ENCODE data around the gene EPHA8.

Gene EPHA8

DNA sequence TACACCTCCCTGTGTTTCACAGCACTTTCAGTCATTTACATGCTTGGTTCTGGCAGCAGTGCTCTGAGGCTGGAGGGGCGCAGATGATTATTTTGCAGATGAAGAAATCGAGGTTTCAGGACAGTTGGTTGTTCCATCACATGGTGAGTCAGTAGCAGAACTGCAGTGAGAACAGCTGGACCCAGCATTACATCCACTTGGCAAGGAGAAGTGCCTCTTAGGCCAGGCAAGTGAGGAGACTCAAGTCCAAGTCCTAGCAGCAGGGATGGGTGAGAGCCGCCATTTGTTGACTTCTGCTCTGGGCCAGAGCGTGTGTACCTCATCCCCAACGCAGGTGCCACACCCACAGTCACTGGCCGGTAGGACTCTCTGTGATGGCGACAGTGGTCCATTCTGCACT lies 26.8 kb upstream of the EPHA8 start:
- DNase-seq (ENCODE audit: low read depth), result no peak

DNA sequence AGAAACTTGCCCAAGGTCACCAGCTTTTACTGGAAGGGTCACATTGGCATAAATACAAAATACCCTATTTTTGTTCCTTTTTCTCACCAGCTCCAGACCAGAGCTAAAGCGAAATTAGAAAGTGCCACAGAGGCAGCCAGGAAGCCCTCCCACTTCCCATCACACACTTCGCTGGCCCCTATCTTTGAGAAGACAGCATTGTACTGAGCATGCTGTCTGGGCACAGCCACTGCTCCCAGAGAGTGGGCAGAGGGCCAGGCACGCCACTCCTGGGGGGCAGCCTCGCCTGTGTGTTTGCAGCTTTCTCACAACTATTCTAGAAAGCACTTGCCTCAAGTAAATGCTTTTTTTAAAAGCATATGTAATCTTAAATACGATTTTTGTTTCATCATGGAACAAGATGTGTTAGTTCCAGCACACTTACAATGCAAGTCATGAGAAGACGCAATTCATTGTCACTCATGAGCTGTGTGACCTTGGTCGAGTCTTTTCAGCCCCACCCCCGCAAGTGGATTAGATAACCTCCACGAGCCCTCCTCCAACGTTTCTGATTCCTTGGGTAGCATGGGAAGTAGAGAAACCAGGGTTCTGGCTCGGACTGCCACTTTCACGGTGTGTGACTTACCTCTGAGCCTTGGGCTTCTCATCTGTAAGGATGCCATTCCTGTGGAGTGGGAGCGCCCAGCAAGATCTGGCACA lies 25.7 kb upstream of the EPHA8 start:
- DNase-seq (ENCODE audit: low read depth), result no peak

DNA sequence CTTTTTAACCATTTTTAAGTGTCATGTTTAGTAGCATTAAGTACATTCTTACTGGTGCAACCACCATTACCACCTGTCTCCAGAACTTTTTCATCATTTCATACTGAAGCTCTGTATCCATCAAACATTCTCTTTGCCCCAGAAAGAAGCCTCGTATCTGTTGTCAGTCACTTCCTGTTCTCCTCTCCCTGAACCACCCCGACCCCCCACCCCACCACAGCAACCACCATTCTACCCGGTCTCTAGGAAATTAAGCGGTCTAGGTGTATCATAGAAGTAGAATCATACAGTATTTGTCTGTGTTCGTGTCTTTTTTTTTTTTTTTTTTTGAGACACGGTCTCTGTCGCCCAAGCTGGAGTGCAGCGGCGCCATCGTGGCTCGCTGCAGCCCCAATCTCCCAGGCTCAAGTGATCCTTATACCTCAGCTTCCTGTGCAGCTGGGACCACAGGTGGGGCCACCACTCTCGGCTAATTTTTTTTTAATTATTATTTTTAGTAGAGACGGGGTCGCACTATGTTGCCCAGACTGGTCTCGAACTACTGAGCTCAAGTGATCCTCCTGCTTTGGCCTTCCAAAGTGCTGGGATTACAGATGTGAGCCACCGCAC lies 23.7 kb upstream of the EPHA8 start:
- DNase-seq (ENCODE audit: low read depth), result no peak

DNA sequence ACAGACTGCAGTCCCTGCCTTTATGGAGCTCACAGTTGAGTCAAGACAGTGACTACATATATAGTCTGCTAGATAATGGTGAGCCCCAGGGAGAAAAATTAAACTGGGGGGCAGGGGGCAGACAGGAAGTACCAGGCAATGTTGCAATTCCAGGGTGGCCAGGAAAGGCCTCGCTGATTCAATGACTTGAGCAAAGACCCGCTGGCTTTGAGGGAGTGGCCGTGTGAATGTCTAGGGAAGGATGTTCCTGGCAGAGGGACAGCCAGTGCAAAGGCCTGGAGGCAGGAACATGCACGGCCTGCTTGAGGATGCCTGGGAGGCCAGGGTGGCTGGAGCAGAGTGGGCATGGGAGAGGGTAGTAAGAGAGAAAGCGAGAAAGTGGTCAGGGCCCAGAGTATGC lies 23.0 kb upstream of the EPHA8 start:
- DNase-seq (ENCODE audit: low read depth), result no peak

DNA sequence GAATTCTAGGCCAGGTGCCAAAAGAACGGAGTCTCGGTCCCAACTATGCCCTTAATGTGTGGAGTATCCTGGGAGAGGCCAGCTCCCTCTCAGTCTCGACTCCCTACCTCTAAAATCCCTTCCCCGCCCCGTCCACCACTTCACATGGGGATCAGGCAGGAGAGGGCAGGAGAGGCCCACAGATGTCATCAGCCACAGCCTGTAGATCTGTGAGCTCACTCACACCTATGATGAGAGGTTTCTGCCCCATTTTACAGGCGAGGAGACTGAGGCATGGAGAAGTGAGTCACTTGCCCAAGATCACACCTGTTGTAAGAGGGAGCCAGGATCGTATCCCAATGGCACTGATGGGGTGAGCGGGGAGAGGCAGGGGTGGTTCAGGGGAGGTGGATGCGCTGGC lies 20.4 kb upstream of the EPHA8 start:
- no peak for DNase-seq (ENCODE audit: low read depth)

DNA sequence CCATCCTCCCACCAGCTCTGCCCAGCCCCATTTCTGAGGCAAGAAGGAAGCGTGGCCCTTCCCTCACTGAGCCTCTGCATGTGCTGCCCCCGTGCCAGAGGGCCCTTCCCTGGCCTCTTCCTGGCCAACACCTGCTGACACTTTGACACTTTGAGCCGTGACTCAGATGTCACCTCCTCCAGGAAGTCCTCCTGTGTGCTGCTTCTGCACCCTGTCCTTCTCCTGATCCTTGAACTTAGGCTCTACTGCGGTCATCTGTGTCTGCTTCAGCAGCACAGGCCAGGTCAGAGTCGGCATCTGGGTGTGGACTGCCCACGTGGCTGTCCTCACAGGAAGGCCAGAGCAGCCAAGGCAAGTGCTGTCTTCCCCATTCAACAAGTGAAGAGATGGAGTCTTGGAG lies 19.6 kb upstream of the EPHA8 start:
- DNase-seq (ENCODE audit: low read depth), result no peak

DNA sequence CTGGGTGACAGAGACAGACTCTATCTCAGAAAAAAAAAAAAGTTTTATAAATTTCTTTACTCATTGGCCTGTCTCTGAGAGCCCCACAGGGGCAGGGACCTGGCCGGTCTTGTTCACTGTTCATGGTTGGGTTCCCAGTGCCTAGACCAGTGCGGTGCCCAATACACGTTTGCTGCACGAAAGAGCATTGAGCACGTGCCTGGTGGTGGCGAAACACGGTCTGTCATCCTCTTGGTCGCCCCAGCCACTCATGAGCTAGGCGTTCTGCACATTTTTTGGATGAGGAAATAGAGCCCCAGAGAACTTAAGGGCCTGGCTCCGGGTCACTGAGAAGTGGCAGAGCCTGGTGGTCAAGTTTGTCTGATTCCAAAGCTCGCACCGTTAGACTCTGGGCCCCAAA lies 18.7 kb upstream of the EPHA8 start:
- DNase-seq (ENCODE audit: low read depth), result no peak

DNA sequence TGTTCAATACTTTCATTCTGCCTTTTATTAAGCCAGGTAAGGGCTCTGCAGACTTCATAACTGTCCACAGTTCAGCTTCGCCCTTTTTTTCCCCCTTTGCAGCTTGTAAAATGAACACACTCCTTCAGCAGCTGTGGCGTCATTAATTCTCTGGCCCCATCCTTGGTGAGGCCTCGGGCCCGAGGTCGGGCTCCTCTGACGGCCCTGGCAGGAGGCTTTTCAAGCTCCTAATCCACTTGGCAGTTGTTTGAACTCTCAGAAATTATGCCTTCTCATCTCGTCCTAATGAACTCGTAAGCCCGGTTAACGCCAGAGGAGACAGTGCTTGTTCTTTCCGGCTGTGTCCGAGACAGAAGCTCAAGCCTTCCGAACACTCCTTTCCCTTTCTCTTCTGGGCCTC lies 18.1 kb upstream of the EPHA8 start:
- no peak for DNase-seq (ENCODE audit: low read depth)

DNA sequence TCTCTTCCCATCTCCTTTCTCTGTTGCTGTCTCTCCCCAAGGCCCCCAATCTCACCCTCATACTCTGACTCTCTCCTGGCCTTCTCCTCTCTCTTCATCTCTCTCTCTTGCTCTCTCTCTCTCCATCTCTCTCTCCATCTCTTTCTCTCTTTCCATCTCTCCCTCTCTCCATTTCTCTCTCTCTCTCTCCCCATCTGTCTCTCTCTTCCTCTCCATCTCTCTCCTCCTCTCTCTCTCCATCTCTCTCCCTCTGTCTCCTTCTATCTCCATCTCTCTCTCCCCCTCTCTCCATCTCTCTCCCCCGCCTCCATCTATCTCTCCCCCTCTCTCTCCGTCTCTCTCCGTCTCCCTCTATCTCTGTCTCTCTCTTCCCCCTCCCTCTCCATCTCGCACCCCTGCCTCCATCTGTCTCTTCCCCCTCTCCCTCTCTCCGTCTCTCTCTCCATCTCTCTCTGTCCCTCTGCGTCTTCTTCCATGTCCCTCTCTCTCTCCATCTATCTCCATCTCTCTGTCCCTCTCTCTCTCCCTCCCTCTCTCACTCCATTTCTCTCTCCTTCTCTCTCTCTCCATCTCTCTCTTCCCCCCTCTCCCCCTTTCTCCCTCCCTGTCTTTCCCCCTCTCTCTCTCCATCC lies 16.0 kb upstream of the EPHA8 start:
- DNase-seq (ENCODE audit: low read depth), result no peak

DNA sequence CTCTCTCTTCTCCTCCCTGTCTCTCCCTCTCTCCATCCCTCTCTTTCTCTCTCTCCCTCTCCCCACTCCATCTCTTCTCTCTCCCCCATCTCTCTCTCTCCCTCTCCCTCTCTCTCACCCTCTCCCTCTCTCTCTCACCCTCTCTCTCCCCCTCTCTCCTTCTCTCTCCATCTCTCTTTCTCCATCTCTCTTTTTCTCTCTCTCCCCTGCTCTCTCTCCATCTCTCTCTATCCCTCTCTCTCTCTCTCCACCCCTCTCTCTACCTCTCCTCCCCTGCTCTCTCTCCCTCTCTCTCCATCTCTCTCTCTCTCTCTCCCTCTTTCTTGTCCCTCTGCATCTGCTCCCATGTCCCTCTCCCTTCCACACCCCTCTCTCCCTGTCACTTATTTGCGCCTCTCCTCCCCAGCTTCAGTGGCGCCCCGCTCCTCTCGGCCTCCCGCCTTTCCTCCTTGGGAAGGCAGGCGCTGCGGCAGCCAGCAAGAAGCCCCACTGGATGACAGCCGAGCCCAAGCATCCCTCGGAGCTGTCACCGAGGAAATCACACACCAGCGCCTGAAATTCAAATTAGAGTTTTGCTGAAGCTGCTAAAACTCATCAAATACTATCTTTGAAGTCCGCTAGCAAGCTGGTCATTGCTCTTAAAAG lies 15.3 kb upstream of the EPHA8 start:
- DNase-seq (ENCODE audit: low read depth), result no peak

DNA sequence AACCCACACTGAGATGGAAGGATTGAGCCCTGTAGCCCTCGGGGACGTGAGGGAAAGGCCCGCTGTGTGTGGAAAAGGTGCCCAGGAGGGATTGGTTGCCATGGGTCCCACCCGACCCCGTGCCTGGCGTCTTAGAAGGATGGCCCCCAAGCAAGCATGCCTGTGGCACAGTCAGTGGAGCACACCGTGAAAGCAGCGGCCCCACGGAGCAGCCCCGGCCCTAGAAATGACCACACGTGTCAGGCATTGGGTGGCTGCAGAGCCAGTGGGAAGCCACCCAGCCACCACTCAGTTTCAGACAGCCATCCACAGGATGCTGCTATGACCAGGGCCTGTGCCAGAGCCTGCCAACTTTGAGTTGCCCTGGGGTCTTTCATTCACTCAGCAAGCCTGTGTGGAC lies 13.3 kb upstream of the EPHA8 start:
- DNase-seq (ENCODE audit: low read depth), result no peak

DNA sequence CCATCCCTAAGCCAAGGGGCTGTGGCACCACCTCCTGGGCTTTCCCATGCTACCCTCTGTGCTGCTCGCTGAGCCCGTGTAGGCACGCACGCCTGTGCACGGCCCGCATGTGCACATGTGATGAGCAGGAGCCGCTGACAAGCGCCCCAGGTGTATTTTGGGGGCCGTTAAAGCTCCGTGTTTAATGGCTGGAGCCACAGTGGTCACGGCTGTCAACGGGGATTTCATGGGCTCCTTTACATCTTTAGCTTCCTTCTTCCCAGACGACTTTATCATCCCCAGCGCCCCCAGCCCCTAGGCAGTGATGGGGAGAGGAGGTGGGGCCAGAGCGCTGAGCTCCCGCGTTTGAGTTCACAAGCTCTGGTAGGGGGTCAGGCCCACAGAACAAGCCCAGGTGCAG lies 11.7 kb upstream of the EPHA8 start:
- DNase-seq (ENCODE audit: low read depth), result no peak

DNA sequence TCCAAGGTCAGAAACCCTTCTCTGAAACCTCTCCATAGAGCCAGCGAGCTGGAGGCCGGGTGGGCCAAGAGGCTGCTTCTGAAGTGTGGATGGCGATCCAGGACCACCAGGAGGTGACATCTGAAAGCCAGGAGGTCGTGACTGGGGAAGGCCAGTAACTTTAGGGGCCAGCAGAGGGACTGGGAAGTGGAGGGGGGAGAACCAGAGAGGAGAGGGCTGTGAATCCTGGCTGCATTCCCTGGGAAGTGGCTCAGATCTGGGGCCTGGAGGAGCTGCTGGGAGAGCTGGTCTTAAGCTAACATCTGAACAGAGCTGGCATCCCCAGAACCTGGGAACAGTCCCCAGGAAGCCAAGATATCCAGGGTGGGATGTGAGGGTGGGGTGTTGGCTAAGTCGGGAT lies 11.3 kb upstream of the EPHA8 start:
- no peak for DNase-seq (ENCODE audit: low read depth)

DNA sequence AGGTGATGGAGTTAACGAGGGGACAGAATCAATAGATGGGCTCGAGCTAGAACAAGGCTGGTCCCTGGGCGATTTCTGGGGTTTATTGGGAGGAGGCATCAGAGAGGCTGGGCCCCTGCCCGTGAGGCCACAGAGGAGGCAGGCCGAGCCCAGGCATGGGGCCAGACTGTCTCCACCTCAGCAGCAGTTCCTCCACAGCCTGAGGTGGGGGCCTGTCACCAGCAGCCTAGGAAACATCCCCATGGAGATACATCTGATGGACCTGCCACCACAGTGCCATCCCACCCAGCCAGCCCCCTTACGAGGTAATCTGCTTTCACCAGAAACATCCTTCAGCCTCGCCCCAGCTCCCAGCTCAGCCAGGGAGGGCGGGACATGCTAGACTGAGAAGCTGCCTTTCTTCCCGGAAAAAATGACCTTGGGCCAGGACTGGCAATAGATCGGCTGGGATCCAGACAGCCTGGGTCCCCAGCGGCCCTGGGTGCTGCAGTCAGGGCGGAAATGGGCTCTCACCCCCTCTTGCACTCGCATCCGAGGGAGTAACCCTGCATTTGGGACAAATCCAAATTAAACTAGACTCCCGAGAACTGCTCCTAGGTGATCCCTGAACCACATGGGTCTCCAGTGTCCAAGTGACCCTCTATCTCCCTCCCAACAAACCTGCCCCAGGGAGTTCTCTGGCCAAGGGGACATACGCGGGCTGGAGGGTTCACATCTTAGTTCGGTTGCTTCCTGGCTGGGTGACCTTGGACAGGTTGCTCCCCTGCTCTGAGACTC lies 10.0 kb upstream of the EPHA8 start:
- no peak for DNase-seq (ENCODE audit: low read depth)

DNA sequence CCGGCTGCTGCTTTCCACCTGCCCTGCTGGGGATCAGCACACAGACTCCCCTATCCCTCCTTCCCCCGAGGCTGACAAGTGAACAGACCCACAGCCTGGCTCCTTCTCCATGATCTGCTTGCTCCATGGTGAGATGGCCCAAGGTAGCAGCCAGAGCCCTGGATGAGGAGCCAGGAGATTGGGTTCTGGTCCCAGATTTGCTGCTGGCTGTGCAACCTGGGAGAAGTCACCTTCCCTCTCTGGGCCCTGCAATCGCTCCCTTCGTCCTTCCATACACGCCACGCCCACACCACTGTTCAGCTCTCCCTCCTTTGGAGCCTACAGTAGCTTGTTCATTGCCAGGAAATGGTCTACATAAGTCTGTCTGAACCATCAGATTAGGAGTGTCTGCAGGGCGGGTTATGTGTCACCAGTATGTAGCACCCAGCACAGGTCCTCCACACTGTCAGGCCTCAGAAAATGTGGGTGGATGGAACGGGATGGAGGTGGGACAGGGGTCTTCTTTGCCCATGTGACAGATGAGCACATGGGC lies 9.2 kb upstream of the EPHA8 start:
- DNase-seq (ENCODE audit: low read depth), result no peak

DNA sequence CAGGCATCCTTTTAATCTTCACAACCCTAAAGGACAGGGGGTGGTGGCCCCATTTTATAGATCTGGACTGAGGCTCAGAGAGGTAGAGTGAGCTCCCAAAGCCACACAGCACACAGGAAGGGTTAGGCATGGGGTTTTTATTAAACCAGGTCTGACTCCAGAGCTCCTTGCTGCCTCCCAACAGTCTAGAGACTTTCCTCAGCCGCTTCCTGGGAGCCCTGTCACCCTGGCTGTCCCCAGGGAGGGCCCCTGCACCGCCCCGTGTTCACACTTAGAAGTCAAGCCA lies 8.0 kb upstream of the EPHA8 start:
- DNase-seq (ENCODE audit: low read depth), result no peak

DNA sequence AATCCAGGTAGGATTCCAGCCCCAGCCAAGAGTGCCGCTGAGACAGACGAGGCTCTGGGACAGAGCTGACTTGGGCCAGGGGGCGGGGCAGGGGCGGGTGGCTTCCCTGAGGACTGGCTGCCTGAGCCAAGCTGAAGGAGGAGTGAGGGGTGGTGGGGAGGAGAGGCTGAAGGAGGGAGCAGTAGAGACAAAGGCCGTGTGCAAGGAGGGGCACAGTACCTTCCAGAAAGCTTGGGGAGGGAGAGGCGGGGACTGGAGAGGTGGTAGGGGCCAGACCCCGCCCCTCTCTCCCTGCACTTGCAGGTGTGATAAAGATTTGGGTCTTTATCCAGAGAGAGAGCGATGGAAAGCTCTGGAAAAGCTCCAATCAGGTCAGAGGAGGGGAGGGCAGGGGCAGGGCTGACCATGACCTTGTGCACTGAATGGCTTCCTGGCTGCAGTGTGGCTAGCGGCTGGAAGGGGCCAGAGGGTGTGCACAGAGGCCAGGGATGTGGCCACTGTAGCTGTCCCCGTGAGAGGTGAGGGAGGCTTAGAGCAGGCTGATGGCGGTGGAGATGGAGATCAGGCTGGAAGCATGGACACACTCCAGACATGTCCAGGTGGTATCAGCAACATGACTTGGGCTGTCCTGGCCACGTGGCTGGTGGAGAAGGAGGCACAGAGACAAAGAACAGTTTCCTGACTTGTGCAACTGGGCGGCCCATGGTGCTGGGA lies 6.7 kb upstream of the EPHA8 start:
- DNase-seq (ENCODE audit: low read depth), result no peak

DNA sequence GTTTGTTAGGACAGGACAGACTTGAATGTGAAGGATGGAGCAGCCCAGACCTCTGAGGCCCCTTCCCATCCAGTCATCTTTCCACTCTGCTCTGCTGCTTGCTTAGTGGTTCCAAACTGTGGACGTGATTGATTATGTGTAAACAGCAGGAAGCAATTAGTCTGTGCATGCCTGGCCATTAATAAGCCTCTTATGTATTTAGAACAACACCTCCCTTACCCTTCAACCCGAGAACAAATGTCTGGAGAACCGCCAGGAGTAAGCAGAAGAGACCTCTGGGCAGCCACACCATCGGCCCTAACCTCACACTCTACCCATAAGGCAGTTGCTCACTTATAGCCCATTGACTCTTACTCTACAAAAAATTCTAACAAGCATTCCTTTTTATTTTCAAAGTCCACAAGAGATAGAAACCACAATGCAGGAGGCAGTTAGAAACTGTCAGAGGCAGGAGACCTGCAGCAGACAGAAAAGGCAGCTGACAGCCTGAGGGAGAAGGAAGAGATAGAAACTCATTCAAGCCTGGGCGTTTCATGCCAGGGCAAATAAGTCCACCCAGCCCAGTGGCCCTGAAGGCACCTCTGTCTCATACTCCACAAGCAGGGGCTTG lies 5.8 kb upstream of the EPHA8 start:
- DNase-seq (ENCODE audit: low read depth), result no peak

DNA sequence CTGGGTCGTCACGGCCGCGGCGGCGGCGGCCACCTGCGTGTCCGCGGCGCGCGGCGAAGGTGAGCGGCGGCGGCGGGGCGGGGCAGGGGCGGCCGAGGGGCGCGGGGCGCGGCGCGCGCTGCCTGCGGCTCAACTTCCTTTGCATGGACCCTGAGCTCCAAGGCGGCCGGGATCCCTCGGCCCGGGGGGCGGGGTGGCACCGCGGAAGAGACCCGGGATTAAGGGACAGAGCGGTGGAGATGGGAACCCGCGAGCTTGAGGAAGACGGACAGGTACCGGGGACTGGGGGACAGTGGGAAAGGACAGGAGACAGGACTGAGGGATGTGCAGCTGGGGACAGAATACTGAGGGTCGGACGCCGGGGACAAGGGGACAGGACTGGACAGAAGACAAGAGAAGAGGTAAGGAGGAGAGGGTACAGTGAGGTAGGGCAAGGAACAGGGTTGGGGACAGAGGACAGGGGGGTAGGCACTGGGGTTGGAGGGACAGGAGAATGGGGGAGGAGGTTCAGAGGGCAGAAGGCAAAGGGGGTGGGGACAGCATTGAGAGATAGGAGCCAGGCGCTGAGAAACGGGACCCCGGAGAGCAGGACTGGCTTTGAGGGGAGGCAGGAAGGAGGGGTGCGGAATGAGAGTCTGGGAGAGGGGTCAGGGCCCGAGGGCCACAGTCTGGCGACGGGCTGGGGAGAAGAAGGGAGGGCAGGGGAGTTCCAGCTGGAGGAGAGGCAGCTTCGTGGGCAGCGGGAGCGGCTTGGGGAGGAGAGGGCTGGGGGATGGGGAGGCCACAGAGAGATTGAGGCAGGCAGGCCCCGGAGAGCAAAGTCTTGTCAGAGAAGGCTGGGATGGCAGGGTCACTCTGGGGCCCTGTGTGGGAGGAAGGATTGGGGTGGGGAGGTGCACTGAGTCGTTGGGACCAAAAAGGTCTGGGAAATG lies 648 bp downstream of the EPHA8 start:
- no peak for DNase-seq (ENCODE audit: low read depth)

DNA sequence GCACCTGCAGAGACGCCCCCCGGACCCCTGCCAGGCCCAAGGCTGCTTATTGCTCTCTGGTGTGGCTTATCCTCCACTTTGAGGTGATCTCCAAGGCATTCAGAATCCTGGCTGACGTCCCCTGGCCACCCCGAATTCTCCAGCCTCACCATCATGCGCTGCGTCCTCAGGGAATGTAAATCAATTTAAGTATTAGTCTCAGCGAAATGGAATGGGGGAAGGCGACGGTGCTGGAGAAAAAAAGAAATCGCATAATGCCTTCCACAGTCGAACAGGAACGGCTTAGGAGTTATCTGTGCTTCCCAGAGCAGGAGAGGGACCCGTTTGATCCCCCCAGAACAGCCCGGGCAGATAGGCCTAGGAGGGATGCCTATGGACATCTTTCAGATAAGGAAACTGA lies 2.9 kb downstream of the EPHA8 start:
- DNase-seq (ENCODE audit: low read depth), result no peak

Data from activated T-helper 1 cell treated with Interleukin-2 at 50 U/mL for 16 hours (primary cell).